MM.1S (cell line): ENCODE results near the gene KCTD18.

Experiments used
- DNase-seq: peaks from one replicate; pipeline ENCODE4 v3.0.0-alpha.2; 2015
- H2AFZ ChIP-seq: fragments of 300-600 bp; sonication (generic); 2 replicates; pipeline ENCODE4 v1.6.0; 2016; ENCODE audit warnings: antibody characterized with exemption, low read length
- H3F3A ChIP-seq: fragments of 300-600 bp; sonication (generic); 2 replicates; pipeline ENCODE4 v1.6.1; 2016; ENCODE audit warnings: mild to moderate bottlenecking, antibody characterized with exemption, low read length, moderate library complexity, mixed read lengths; ENCODE audit not compliant: insufficient read depth
- H3K27ac ChIP-seq: fragments of 300-600 bp; sonication (generic); 2 replicates; pipeline ENCODE4 v1.5.1; 2016; ENCODE audit warnings: mild to moderate bottlenecking, low read length
- H3K27me3 ChIP-seq: fragments of 300-600 bp; sonication (generic); replicated peaks from 2 replicates; pipeline ENCODE4 v1.6.0; 2016; ENCODE audit warnings: low read length; ENCODE audit not compliant: insufficient read depth
- H3K36me3 ChIP-seq: fragments of 300-600 bp; sonication (generic); replicated peaks from 2 replicates; pipeline ENCODE4 v1.6.1; 2016; ENCODE audit warnings: mild to moderate bottlenecking, low read length, mixed read lengths; ENCODE audit not compliant: insufficient read depth
- H3K4me1 ChIP-seq: fragments of 300-600 bp; sonication (generic); 2 replicates; pipeline ENCODE4 v1.6.1; 2016; ENCODE audit warnings: low read length, mixed read lengths
- H3K4me2 ChIP-seq: fragments of 300-600 bp; sonication (generic); 2 replicates; pipeline ENCODE4 v1.6.0; 2016; ENCODE audit warnings: low read depth, low read length
- H3K4me3 ChIP-seq: fragments of 300-600 bp; sonication (generic); 2 replicates; pipeline ENCODE4 v1.5.1; 2016; ENCODE audit warnings: low read length, mixed read lengths
- H3K79me2 ChIP-seq: fragments of 300-600 bp; sonication (generic); 2 replicates; pipeline ENCODE4 v1.6.1; 2016; ENCODE audit warnings: mixed run types, low read length, mixed read lengths
- H3K9ac ChIP-seq: fragments of 300-600 bp; sonication (generic); 2 replicates; pipeline ENCODE4 v1.6.1; 2016; ENCODE audit warnings: low read length, mixed read lengths
- H3K9me2 ChIP-seq: fragments of 300-600 bp; sonication (generic); replicated peaks from 2 replicates; pipeline ENCODE4 v1.6.1; 2016; ENCODE audit warnings: mild to moderate bottlenecking, low read length, mixed read lengths; ENCODE audit not compliant: insufficient read depth
- H3K9me3 ChIP-seq: fragments of 300-600 bp; sonication (generic); replicated peaks from 2 replicates; pipeline ENCODE4 v1.6.1; 2016; ENCODE audit warnings: mild to moderate bottlenecking, low read length, mixed read lengths; ENCODE audit not compliant: insufficient read depth
- H4K20me1 ChIP-seq: fragments of 300-600 bp; sonication (generic); 2 replicates; pipeline ENCODE4 v1.6.1; 2016; ENCODE audit warnings: mild to moderate bottlenecking, low read length, moderate library complexity, mixed read lengths; ENCODE audit not compliant: insufficient read depth
- CTCF ChIP-seq: fragments of 300-600 bp; sonication (generic); IDR thresholded peaks from 2 replicates; pipeline ENCODE4 v1.5.1; 2016; ENCODE audit warnings: antibody characterized with exemption, low read length, mixed read lengths
- EZH2 ChIP-seq: fragments of 300-600 bp; sonication (generic); optimal IDR thresholded peaks from 2 replicates; pipeline ENCODE3; 2017; ENCODE audit warnings: low read depth, mild to moderate bottlenecking, antibody characterized with exemption, low read length, mixed read lengths
- EZH2phosphoT487 ChIP-seq: fragments of 300-600 bp; sonication (generic); IDR thresholded peaks from 2 replicates; pipeline ENCODE4 v1.6.1; 2018; ENCODE audit warnings: antibody characterized with exemption, low read length

Gene KCTD18

DNA sequence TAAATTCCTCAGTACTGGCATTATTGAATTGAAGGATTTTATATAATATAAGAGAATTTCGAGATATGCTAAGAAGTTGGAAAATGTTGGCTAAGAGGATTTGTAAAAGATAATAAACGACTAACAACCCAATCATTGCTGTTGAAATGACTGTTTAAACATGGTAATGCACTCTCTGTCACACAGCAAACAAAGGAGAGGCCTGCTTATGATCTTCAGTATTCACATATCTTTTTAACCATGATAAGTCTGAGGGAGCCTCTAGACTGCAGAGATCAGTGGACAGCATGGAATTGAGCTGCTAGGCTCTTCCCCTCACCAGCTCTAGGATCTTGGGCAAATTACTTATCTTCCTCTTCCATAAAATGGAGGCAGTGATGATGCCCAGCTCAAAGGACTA, 2.7 kb downstream of the KCTD18 start:
- no peak for TF ChIP-seq EZH2phosphoT487
- TF ChIP-seq CTCF = no peak
- no peak for TF ChIP-seq EZH2
- Histone ChIP-seq H3K9me2 (no peaks in the 10 kb centered on the region), H3K4me2 (no peak overlapping the region), H3K9ac (no peak overlapping the region), H3F3A (no peaks in the 10 kb centered on the region; the same call in 1 of the 2 replicates), H3K36me3 (no peaks in the 10 kb centered on the region), H3K4me1 (peaks cover 6% of the 10 kb centered on the region), H3K27me3 (no peaks in the 10 kb centered on the region), H4K20me1 (no peaks in the 10 kb centered on the region), H3K9me3 (no peaks in the 10 kb centered on the region), H2AFZ (no peak overlapping the region), H3K4me3 (no peak overlapping the region), H3K79me2 (peaks cover 6% of the 10 kb centered on the region), H3K27ac (no peak overlapping the region)
- no peak for DNase-seq

DNA sequence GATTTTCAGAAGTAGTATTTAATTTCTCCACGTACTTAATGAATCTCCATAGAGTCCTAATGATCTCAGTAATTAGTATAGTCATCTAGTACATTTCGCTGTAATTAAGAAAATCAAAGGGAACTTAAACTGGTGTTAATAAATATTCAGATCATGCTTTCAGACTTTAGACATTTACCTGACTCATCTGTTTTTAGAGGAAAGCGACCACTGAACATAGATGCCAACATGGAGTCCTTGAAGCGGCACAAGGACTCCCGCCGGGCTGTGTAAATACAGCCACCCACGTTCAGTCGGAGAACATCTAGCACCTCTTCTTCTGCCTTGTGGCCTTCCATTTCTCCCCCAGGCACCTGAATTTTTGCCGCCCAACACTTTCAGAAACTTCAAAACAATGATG, 3.2 kb downstream of the KCTD18 start:
- Histone ChIP-seq H4K20me1 (no peaks in the 10 kb centered on the region), H2AFZ (no peak overlapping the region), H3K36me3 (no peaks in the 10 kb centered on the region), H3K27ac (no peak overlapping the region), H3K4me3 (no peak overlapping the region), H3K4me2 (no peak overlapping the region), H3K9me3 (no peaks in the 10 kb centered on the region), H3K9me2 (no peaks in the 10 kb centered on the region), H3K9ac (no peak overlapping the region), H3K79me2 (peaks cover 6% of the 10 kb centered on the region), H3K27me3 (no peaks in the 10 kb centered on the region), H3K4me1 (peaks cover 6% of the 10 kb centered on the region), H3F3A (no peaks in the 10 kb centered on the region; the same call in 1 of the 2 replicates)
- no peak for TF ChIP-seq EZH2phosphoT487
- TF ChIP-seq EZH2 = no peak
- TF ChIP-seq CTCF = no peak
- DNase-seq = no peak

DNA sequence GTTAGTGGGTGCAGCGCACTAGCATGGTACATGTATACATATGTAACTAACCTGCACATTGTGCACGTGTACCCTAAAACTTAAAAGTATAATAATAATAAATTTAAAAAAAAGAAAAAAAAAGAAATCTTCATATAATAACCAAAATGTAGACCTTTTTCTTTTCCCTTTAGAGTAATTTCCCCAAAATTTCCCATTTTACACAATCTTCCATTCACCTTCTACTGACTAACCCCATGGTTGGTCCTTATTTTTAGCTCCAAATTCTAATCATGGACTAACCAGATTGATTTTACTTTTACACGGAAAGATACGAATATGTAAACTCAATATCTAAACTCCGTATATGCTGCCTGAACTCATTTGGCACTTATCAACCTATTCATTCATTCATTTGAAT, 7.7 kb downstream of the KCTD18 start:
- TF ChIP-seq EZH2 (no peak), CTCF (no peak), EZH2phosphoT487 (no peak)
- H3K36me3 ChIP-seq = no peaks in the 10 kb centered on the region
- no peaks in the 10 kb centered on the region for H3F3A ChIP-seq
- no peak overlapping the region for H3K4me3 ChIP-seq
- H3K9me3 ChIP-seq = no peaks in the 10 kb centered on the region
- no peak overlapping the region for H3K9ac ChIP-seq
- no peaks in the 10 kb centered on the region for H4K20me1 ChIP-seq
- no peak overlapping the region for H3K27ac ChIP-seq
- no peak overlapping the region for H2AFZ ChIP-seq
- no peaks in the 10 kb centered on the region for H3K27me3 ChIP-seq
- H3K79me2 ChIP-seq = no peaks in the 10 kb centered on the region
- H3K4me2 ChIP-seq = no peak overlapping the region
- H3K4me1 ChIP-seq = no peaks in the 10 kb centered on the region
- no peaks in the 10 kb centered on the region for H3K9me2 ChIP-seq
- DNase-seq = no peak
